ENCODE results near the gene IGF1R.

Gene IGF1R

GRCh38 chr15:98812716-98813446 is 164.5 kb downstream of the IGF1R start:
- DNase-seq (ENCODE audit: low read depth) = peak; percentile 69
- TF ChIP-seq CTCF (conservative IDR thresholded peaks at IDR 0.05; ENCODE audit: low read depth, low read length) = no peak
- H3K4me3 ChIP-seq (ENCODE audit: low read depth, low read length) = no peak overlapping the region

- no peak overlapping the region for H3K4me3 ChIP-seq (ENCODE audit: low read depth, low read length)
- no peak for TF ChIP-seq CTCF (conservative IDR thresholded peaks at IDR 0.05; ENCODE audit: low read depth, low read length)
- DNase-seq (ENCODE audit: low read depth) = no peak
These were observed 165.6 kb downstream of the IGF1R start for GRCh38 chr15:98813951-98814350.

GRCh38 chr15:98815207-98815606 is 166.9 kb downstream of the IGF1R start:
- no peak overlapping the region for H3K4me3 ChIP-seq (ENCODE audit: low read depth, low read length)
- TF ChIP-seq CTCF (conservative IDR thresholded peaks at IDR 0.05; ENCODE audit: low read depth, low read length) = no peak
- DNase-seq (ENCODE audit: low read depth) = no peak

- H3K4me3 ChIP-seq (ENCODE audit: low read depth, low read length) = no peak overlapping the region
- TF ChIP-seq CTCF (conservative IDR thresholded peaks at IDR 0.05; ENCODE audit: low read depth, low read length) = no peak
- DNase-seq (ENCODE audit: low read depth) = no peak
These were observed 169.4 kb downstream of the IGF1R start for GRCh38 chr15:98817745-98818144.

GRCh38 chr15:98823012-98823458 is 174.7 kb downstream of the IGF1R start:
- TF ChIP-seq CTCF (conservative IDR thresholded peaks at IDR 0.05; ENCODE audit: low read depth, low read length) = no peak
- H3K4me3 ChIP-seq (ENCODE audit: low read depth, low read length) = no peak overlapping the region
- DNase-seq (ENCODE audit: low read depth) = peak; percentile 71

GRCh38 chr15:98823616-98824015 is 175.3 kb downstream of the IGF1R start:
- TF ChIP-seq CTCF (conservative IDR thresholded peaks at IDR 0.05; ENCODE audit: low read depth, low read length) = no peak
- no peak overlapping the region for H3K4me3 ChIP-seq (ENCODE audit: low read depth, low read length)
- no peak for DNase-seq (ENCODE audit: low read depth)

GRCh38 chr15:98824595-98824994 is 176.3 kb downstream of the IGF1R start:
- no peak for DNase-seq (ENCODE audit: low read depth)
- TF ChIP-seq CTCF (conservative IDR thresholded peaks at IDR 0.05; ENCODE audit: low read depth, low read length) = no peak
- H3K4me3 ChIP-seq (ENCODE audit: low read depth, low read length) = no peak overlapping the region

Measured in choroid plexus epithelial cell (primary cell).